Retinal pigment epithelial cell (primary cell): ENCODE measurements around the gene GET4.

Experiments used
- DNase-seq: peaks from one replicate; pipeline ENCODE4 v3.0.0-alpha.2; 2010; ENCODE audit warnings: low read depth
- H3K4me3 ChIP-seq: 2 replicates; pipeline ENCODE4 v1.5.1; 2011; ENCODE audit warnings: mild to moderate bottlenecking, low read length, control low read depth, moderate library complexity
- TF ChIP-seq, protein P1 (sequence below): conservative IDR thresholded peaks from 2 replicates; pipeline ENCODE4 v1.5.1; 2011; ENCODE audit warnings: low read depth, low read length, control low read depth, inconsistent platforms

Gene GET4

DNA sequence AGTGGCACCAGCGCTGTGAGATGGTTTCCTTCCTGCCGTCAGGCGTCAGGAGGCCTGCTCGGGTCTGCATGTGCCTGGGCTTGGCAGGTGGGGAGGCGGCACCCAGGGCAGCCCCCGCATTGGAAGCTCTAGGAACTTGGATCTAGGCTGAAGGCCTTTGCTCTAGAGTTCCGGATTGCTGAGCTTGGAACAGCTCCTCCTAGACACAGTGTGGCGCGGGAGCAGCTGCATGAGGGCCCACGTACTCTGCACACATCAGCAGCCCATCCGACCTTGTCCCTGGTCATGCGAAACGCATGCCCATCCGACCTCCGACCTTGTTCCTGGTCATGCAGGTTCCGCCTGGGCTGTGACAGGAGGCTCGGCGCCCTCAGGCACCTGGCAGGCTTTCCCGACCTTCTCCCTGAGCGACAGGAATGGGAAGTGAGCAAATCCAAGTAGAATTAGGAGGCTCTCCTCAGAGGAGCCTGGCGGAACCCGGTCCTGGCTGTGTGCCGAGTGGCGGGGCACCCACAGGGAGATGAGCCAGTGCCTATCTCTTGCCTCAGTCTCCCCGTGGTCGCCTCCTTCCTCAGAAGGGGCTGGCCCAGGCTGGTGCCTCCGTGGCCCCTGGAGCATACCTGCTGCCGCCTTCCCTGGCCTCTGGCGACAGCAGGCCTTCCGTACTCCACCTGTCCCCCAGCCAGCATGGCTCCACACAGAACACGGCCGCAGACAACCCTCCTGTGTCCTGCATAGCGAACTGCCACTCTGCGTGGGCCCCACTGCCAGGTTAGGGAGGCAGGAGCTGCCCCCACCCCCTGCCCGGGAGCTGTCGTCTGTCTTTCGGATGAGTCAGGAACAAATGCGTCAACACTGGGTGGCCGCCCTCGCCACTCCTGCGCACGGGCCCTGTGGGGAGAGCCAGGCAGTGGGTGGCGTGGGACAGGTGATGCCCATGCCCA lies 12.0 kb downstream of the GET4 start:
- DNase-seq = no peak
- H3K4me3 ChIP-seq = no peak overlapping the region
- TF ChIP-seq, protein P1, sequence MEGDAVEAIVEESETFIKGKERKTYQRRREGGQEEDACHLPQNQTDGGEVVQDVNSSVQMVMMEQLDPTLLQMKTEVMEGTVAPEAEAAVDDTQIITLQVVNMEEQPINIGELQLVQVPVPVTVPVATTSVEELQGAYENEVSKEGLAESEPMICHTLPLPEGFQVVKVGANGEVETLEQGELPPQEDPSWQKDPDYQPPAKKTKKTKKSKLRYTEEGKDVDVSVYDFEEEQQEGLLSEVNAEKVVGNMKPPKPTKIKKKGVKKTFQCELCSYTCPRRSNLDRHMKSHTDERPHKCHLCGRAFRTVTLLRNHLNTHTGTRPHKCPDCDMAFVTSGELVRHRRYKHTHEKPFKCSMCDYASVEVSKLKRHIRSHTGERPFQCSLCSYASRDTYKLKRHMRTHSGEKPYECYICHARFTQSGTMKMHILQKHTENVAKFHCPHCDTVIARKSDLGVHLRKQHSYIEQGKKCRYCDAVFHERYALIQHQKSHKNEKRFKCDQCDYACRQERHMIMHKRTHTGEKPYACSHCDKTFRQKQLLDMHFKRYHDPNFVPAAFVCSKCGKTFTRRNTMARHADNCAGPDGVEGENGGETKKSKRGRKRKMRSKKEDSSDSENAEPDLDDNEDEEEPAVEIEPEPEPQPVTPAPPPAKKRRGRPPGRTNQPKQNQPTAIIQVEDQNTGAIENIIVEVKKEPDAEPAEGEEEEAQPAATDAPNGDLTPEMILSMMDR = no peak

DNA sequence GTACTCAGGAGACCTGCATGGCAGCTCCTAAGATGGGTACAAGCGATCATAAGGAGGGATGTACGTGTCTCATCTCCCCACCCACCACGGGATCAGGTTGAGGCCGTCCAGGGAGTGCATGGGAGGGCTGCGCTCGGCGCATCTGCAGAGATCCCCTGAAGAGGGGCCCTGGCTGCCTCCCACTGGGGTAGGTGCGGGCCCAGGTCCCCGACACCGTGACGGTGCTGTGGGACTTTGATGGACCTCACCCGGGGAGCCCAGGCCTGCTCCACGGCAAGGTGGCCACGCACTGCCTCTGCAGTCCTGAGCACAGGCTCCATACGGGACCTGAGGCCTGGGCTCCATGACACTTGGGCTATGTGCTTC lies 12.7 kb downstream of the GET4 start:
- DNase-seq = no peak
- no peak overlapping the region for H3K4me3 ChIP-seq
- TF ChIP-seq, protein P1 = no peak

DNA sequence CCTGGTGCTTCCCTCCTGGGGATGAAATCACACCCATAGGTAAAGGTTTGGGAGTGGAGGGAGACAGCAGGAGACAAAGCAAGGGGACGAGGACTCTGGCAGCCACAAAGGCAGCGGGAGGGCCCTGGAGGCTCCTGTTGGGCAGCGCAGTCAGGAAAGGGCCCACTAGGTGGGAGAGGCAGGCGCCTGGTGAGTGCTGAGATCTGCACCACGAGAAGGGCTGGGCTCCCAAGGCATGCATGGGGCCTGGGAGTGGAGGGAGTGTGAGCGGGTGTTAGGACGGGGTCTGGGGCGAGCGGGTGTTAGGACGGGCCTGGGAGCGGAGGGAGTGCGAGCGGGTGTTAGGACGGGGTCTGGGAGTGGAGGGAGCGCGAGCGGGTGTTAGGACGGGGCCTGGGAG lies 13.0 kb downstream of the GET4 start:
- TF ChIP-seq, protein P1 = no peak
- no peak for DNase-seq
- H3K4me3 ChIP-seq = no peak overlapping the region

DNA sequence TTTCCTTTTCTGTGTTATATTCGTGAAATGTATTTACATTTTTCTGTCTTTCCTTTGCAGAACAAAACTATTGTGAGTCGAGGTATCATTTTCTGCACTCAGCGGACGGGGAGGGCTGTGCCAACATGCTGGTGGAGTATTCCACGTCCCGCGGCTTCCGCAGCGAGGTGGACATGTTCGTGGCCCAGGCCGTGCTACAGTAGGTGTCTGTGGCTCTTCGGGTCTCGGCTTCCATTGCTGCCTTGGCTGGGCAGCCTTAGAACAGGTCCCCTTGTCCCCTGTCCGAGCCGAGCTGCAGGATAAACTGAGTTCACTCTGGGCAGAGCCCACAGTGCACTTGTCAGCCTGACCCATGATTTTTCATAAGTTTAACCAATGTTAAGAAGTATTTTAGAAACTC lies 14.5 kb downstream of the GET4 start:
- no peak for DNase-seq
- H3K4me3 ChIP-seq = no peak overlapping the region
- TF ChIP-seq, protein P1 = no peak

- TF ChIP-seq, protein P1 = no peak
- no peak for DNase-seq
Measured at GRCh38 chr7:891291-891690, 14.9 kb downstream of the GET4 start.

GRCh38 chr7:891805-892204 lies 15.5 kb downstream of the GET4 start:
- no peak for DNase-seq
- TF ChIP-seq, protein P1 = no peak

More at GRCh38 chr7:891291-891690, 14.9 kb downstream of the GET4 start:
- no peak overlapping the region for H3K4me3 ChIP-seq

More at GRCh38 chr7:891805-892204, 15.5 kb downstream of the GET4 start:
- H3K4me3 ChIP-seq = no peak overlapping the region
